DOHH2 (cell line): ENCODE results near the gene UGT1A8.
"Not testable (repeated sequence)": the region's sequence is repeated elsewhere in the genome, so short reads cannot be mapped to it uniquely, and the experiment has no call there.

Experiments
- H3F3A ChIP-seq: fragments of 200-600 bp; sonication (generic), shearing (Covaris generic); 2 replicates; pipeline ENCODE4 v1.6.0; 2016; ENCODE audit warnings: antibody characterized with exemption, mild to moderate bottlenecking; ENCODE audit not compliant: control insufficient read depth, insufficient read depth
- H3K27ac ChIP-seq: fragments of 200-600 bp; sonication (generic); 2 replicates; pipeline ENCODE4 v1.5.1; 2014; ENCODE audit warnings: low read depth, mild to moderate bottlenecking, low read length, moderate library complexity
- H3K27me3 ChIP-seq: fragments of 200-600 bp; sonication (generic); 2 replicates; pipeline ENCODE4 v1.6.1; 2014; ENCODE audit warnings: mild to moderate bottlenecking, low read length, mixed read lengths; ENCODE audit not compliant: control insufficient read depth
- H3K36me3 ChIP-seq: fragments of 200-600 bp; sonication (generic); 2 replicates; pipeline ENCODE4 v1.6.1; 2014; ENCODE audit warnings: mild to moderate bottlenecking, low read length, moderate library complexity, mixed read lengths; ENCODE audit not compliant: control insufficient read depth
- H3K4me1 ChIP-seq: fragments of 200-600 bp; sonication (generic); 2 replicates; pipeline ENCODE4 v1.6.1; 2014; ENCODE audit warnings: mild to moderate bottlenecking, low read length, mixed read lengths; ENCODE audit not compliant: control insufficient read depth
- H3K4me2 ChIP-seq: fragments of 200-600 bp; sonication (generic); 2 replicates; pipeline ENCODE4 v1.6.0; 2014; ENCODE audit warnings: mild to moderate bottlenecking, low read length, moderate library complexity
- H3K4me3 ChIP-seq: fragments of 200-600 bp; sonication (generic); 2 replicates; pipeline ENCODE4 v1.5.1; 2014; ENCODE audit warnings: mild to moderate bottlenecking, low read length, mixed read lengths
- H3K79me2 ChIP-seq: fragments of 200-600 bp; sonication (generic); 2 replicates; pipeline ENCODE4 v1.6.1; 2014; ENCODE audit warnings: mild to moderate bottlenecking, low read length, mixed read lengths; ENCODE audit not compliant: control insufficient read depth
- H3K9me2 ChIP-seq: fragments of 200-600 bp; sonication (generic); replicated peaks from 2 replicates; pipeline ENCODE4 v1.6.1; 2014; ENCODE audit warnings: mild to moderate bottlenecking, low read length, mixed read lengths; ENCODE audit not compliant: control insufficient read depth
- H3K9me3 ChIP-seq: fragments of 200-600 bp; sonication (generic); 2 replicates; pipeline ENCODE4 v1.6.1; 2014; ENCODE audit warnings: antibody characterized with exemption, low read length, mixed read lengths; ENCODE audit not compliant: control insufficient read depth, insufficient read depth
- H4K20me1 ChIP-seq: fragments of 200-600 bp; sonication (generic); 2 replicates; pipeline ENCODE4 v1.6.0; 2014; ENCODE audit warnings: low read depth, mild to moderate bottlenecking, antibody characterized with exemption, low read length, moderate library complexity; ENCODE audit not compliant: control insufficient read depth, insufficient read depth
- EZH2phosphoT487 ChIP-seq: fragments of 200-600 bp; sonication (generic); IDR thresholded peaks from 2 replicates; pipeline ENCODE4 v1.6.1; 2017; ENCODE audit warnings: borderline replicate concordance, mild to moderate bottlenecking, antibody characterized with exemption, low read length, moderate library complexity, mixed read lengths
- TF ChIP-seq, protein P1 (sequence below): fragments of 200-600 bp; sonication (generic); IDR thresholded peaks from one replicate; pipeline ENCODE4 v1.5.1; 2014; ENCODE audit warnings: antibody characterized with exemption, mild to moderate bottlenecking, low read depth, low read length; ENCODE audit not compliant: poor library complexity, severe bottlenecking

The UGT1A8 gene

DNA sequence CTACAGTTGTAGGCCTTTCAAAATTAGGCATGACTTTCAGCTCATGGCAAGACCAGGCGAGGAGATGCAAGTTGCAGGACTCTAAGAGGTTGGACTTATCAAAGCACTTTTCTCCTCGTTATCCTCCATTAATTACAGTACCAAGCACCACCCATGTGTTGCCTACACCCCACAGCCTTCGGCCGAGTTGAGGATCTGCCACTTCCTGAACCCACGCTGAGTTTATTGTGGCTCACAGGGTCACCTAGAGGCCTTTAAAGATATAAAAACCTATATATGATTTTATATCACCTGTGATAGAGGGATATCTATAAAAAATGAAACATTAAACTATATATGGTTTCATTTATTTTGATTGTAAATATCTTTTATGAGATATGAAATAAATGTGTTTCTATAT is 21.4 kb downstream of the UGT1A8 start:
- Histone ChIP-seq H3K9me3 (no peaks in the 10 kb centered on the region), H3K4me2 (no peak overlapping the region; the same call in 1 of the 2 replicates)
- TF ChIP-seq, protein P1, sequence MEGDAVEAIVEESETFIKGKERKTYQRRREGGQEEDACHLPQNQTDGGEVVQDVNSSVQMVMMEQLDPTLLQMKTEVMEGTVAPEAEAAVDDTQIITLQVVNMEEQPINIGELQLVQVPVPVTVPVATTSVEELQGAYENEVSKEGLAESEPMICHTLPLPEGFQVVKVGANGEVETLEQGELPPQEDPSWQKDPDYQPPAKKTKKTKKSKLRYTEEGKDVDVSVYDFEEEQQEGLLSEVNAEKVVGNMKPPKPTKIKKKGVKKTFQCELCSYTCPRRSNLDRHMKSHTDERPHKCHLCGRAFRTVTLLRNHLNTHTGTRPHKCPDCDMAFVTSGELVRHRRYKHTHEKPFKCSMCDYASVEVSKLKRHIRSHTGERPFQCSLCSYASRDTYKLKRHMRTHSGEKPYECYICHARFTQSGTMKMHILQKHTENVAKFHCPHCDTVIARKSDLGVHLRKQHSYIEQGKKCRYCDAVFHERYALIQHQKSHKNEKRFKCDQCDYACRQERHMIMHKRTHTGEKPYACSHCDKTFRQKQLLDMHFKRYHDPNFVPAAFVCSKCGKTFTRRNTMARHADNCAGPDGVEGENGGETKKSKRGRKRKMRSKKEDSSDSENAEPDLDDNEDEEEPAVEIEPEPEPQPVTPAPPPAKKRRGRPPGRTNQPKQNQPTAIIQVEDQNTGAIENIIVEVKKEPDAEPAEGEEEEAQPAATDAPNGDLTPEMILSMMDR, result no peak
- no peak for TF ChIP-seq EZH2phosphoT487

DNA sequence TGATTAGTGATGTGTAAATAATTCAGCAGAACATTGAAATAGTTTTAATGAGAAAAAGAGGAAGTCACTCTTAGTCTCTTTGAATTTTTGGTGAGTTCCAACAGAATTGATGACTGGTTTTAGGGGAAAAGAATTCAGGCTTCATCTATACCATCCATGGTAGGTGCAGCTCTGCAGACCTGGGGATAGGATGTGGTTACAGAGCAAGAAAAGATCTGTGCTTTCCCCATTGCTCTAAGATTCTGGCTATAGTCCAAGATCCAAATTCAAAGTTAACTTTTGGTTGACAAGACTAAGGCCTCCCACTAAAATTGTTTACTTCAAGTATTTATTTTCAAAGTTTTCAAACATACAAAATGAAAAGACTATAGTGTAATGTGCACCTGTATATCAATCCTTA is 22.4 kb downstream of the UGT1A8 start:
- Histone ChIP-seq H3K9me3 (peaks cover 2% of the 10 kb centered on the region; the same call in 1 of the 2 replicates), H3K79me2 (no peaks in the 10 kb centered on the region), H4K20me1 (no peaks in the 10 kb centered on the region), H3K36me3 (no peaks in the 10 kb centered on the region), H3K27ac (no peak overlapping the region), H3K4me2 (no peak overlapping the region), H3K27me3 (no peaks in the 10 kb centered on the region), H3F3A (no peaks in the 10 kb centered on the region), H3K4me1 (peaks cover 8% of the 10 kb centered on the region), H3K4me3 (no peak overlapping the region), H3K9me2 (no peaks in the 10 kb centered on the region)
- no peak for TF ChIP-seq EZH2phosphoT487
- TF ChIP-seq, protein P1, result no peak

More for the DNA sequence above, 21.4 kb downstream of the UGT1A8 start:
- no peaks in the 10 kb centered on the region for H3K9me2 ChIP-seq
- peaks cover 8% of the 10 kb centered on the region for H3K4me1 ChIP-seq
- no peaks in the 10 kb centered on the region for H3K79me2 ChIP-seq
- no peaks in the 10 kb centered on the region for H3K27me3 ChIP-seq
- H3K36me3 ChIP-seq, result no peaks in the 10 kb centered on the region
- H3K4me3 ChIP-seq, result no peak overlapping the region
- H4K20me1 ChIP-seq, result no peaks in the 10 kb centered on the region
- H3F3A ChIP-seq, result no peaks in the 10 kb centered on the region
- H3K27ac ChIP-seq, result no peak overlapping the region

DNA sequence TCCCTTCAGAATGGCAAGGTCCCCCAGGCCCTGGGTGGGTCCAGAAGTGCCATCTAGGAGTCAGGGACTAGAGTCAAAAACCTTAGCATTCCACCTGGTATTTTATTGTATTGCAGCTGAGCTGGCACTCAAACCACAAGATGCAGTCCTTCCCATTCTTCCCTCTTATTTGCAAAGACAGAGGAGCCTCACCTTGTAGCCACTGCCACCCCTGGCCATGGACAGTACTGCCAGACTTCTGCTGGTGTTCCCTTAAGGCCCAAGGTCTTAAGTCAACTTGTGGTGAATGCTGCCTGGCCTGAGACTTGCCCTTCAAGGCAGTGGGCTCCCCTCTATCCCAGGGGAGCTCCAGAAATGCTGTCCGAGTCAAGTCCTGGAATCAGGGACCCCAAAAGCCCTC is 25.7 kb downstream of the UGT1A8 start:
- Histone ChIP-seq H3K36me3 (no peaks in the 10 kb centered on the region), H3K4me2 (no peak overlapping the region), H3F3A (no peaks in the 10 kb centered on the region), H3K9me2 (no peaks in the 10 kb centered on the region), H3K79me2 (no peaks in the 10 kb centered on the region), H3K4me3 (no peak overlapping the region), H3K9me3 (peaks cover 14% of the 10 kb centered on the region; the same call in 1 of the 2 replicates), H3K27me3 (no peaks in the 10 kb centered on the region), H4K20me1 (no peaks in the 10 kb centered on the region), H3K4me1 (peaks cover 8% of the 10 kb centered on the region), H3K27ac (no peak overlapping the region)
- TF ChIP-seq, protein P1, result peak; percentile 34
- TF ChIP-seq EZH2phosphoT487, result no peak

DNA sequence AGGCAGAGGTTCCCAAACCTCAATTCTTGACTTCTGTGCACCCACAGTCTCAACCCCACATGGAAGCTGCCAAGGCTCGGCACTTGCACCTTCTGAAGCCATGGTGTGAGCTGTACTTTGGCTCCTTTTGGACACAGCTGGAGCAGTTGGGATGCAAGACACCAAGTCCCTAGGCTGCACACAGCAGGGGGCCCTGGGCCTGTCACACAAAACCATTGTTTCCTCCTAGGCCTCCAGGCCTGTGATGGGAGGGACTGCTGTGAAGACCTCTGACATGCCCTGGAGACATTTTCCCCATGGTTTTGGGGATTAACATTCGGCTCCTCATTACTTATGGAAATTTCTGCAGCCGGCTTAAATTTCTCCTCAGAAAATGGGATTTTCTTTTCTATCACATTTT is 28.6 kb downstream of the UGT1A8 start:
- H3K27ac ChIP-seq, H3K4me3 ChIP-seq, H3K4me2 ChIP-seq, H4K20me1 ChIP-seq, H3K79me2 ChIP-seq, H3F3A ChIP-seq, H3K4me1 ChIP-seq, H3K9me2 ChIP-seq, H3K27me3 ChIP-seq, H3K36me3 ChIP-seq: not testable (repeated sequence)
- H3K9me3 ChIP-seq, result peaks cover 14% of the 10 kb centered on the region; the same call in 1 of the 2 replicates
